Limb (tissue), 2 donors: ENCODE data around the gene ARID3C.

Experiments
- DNase-seq, 2 donors: peaks; one replicate each; pipeline ENCODE4 v3.0.0-alpha.2; 2016; ENCODE audit errors: extremely low spot score in 2 of 2

The ARID3C gene, protein sequence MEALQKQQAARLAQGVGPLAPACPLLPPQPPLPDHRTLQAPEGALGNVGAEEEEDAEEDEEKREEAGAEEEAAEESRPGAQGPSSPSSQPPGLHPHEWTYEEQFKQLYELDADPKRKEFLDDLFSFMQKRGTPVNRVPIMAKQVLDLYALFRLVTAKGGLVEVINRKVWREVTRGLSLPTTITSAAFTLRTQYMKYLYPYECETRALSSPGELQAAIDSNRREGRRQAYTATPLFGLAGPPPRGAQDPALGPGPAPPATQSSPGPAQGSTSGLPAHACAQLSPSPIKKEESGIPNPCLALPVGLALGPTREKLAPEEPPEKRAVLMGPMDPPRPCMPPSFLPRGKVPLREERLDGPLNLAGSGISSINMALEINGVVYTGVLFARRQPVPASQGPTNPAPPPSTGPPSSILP

DNA sequence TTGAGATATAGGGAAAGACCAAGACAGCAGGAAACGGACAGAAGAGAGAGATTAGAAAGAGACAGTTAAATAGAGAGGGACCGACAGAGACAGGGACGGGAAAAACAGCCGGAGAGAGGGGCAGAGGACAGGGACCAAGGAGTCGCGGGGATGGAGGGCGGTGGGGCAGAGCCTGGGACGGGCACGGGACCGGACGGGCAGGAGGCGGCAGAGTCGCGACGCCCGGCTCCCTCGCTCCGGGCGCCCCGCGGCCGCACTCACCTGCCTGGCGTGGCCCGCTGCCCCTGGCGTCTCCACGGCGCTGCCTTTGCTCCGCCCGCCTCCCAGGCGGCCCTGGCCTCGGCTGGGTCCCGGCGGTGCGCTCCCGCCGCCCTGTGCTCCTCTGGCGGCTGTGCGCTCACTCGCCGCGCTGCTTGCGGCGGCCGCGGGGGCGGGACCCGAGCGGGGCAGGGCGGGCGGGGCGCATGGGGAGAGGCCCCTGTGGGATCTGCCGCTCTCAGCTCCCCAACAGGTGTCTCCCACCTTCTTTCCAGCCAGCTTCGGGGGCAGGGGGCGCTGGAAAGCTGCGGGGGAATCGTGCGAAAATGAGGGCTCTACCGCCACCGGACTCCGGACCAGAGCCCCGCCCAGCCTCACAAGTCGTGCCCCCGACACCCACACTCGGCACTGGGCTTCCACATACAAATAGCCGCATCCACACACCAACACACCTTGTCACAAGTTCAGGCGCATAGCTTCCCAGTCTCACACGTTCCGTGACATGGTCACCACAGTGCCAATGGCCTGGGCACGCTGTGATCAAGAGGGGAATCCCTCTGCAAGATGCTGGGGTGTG is at the start of gene ARID3C:
TSS of gene ARID3C (minus strand) at position 411 of the 835 bp plus-strand sequence. CDS start 1,052 bp downstream, outside the sequence.
- no peak for DNase-seq

DNA sequence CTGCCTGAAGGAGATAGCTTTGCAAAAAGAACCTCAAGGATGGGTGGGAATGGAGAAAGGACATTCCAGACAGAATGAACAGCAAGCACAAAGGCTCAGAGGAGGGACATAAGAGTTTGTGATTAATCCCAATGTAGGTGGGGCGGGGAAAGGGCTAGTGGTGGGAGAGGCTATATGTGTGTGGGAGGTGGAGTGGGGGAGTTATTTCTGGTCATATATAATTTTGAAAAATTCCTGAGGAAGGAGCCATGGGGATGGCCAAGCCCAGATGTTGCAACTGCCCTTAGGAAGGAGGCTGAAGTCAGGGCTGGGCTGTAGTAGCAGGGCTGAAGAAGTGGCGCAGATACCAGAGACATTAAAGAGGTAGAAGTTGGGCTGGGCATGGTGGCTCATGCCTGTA is 47.0 kb upstream of the ARID3C start:
- no peak for DNase-seq

DNA sequence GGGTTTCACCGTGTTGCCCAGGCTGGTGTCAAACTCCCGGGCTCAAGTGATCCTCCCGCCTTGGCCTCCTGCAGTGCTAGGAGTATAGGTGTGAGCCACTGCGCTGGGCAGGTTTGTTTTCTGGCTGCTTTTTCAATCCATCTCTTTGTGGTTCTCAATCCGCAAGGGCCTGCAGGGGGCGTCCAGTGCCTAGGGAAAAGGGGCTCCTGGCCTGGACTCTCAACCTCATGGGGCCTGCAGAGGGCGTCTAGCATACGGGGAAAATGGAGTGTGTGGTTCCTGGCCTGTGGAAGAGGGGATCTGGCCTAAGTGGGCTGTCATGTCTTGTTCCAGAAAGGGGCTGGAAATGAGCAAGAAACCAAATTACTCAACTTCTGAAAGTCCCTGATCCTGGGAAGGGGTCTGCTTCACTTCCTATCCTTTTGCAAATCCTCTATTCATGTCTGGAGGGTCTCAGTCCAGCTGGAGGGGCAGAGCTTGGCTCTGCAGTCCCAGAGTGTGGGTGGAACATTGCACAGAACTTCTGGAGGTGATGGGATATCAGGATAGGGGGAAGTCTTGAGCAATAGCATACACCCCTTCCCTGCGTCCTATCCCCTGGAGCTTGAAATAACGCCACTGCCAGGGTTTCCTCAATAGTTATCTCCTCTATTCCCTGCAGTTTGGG is 46.3 kb upstream of the ARID3C start:
- DNase-seq = peak in 1 of 2 donors; percentile 72

DNA sequence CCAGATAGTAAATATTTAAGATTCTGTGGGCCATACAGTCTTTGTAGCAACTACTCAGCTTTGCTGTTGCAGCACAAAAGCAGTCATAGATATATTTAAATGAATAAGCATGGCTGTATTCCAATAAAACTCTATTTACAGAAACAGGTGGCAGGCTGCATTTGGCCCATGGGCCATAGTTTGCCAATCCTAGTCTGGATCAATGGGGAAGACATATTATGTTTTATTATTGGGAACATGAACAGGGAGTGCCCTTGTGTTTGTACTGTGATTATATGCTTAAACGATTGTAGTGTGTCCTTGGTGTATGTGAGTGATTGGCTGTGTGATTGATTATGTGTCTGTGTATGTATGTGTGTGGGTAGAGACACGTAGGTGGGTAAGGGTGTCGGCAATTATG is 45.6 kb upstream of the ARID3C start:
- DNase-seq = no peak

DNA sequence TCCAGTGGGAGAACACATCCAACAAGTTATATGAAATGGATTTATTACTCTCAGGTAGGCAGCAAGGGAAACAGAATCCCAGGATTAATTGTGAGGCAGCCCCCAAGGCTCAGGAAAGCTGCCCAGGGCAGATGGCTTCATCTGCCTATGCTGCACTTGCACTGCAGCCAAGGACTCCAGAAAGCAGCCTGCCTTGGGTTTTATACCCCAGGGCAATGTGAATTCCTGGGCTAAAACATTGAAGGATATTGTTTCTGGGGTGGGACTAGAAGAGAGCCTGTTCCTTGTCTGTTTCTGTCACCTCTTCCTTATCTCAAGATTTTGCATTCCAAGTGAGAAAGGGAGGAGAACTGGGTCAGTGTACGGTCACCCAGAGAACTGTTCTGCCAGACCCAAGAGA is 42.4 kb upstream of the ARID3C start:
- DNase-seq = no peak

DNA sequence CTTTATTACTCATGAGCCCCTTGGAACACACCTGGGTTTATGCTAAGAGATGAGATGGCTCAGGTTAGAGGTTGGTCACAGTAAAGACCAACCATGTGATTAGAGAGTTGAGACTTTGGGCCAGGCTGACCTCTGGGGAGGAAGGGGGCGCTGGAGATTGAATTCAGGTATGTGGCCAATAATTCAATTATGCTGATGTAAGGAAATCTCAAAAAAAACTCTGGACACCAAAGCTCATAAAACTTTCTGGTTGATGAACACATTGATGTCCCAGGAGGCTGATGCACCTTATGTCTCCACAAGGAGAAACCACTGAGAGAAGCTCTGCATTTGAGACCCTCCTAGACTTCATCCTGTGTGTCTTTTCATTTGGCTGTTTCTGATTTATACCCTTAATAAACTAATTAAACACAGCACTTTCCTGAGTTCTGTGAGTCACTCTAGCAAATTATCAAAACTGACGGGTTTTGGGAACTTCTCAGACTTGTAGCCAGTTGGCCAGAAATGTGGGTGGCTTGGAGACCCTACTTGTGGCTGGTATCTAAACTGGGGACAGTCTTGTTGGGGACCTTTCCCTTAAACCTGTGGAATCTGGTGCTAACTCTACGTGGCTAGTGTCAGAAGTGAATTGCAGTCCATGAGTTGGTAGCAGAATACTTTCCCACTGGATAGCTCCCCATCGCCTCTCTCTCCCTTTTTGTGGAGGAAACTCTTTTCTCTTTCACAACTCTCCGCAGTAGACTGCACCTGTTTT is 41.1 kb upstream of the ARID3C start:
- DNase-seq = no peak

DNA sequence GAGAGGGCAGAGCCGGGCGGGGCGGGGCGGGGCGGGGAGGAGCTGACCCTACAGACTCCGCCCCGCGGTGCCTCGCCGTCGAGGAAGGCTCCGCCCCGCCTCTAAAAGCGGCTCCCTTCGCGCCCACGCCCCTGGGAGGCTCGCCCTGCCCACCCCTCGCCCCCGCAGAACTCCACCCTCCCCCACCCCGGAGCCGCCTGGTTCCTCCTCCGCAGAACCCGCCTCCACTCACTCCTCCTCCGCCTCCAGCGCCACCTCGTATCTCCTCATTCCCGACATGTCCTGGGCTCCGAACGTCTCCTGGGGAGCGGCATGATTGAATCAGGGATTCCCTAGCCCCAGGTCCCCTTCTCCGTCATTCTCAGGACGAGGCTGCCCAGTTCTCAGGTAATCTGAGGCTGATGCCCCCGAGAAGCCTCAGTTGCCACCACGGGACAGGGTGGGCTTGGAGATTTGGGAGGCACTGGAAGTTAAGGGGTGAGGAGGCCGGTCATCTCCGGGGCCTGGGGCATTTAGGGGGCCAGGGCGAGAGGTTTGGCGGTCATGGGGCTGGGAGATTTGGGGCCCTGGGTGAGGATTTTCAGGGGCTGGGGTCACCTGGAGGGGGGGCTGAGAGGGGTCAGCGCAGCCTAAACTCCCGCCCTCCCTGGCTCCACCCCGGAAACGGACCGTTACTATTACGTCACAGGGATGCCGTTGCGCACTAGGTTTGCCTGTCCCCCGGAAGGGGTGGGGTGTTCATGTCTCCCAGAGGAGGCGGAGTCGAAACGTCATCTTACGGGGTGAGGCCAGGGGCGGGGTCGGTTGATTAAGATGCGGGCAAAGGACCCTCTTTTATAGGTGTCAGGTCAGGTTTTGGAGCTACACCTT is 36.8 kb upstream of the ARID3C start:
- DNase-seq = peak; percentile 94 to 95

DNA sequence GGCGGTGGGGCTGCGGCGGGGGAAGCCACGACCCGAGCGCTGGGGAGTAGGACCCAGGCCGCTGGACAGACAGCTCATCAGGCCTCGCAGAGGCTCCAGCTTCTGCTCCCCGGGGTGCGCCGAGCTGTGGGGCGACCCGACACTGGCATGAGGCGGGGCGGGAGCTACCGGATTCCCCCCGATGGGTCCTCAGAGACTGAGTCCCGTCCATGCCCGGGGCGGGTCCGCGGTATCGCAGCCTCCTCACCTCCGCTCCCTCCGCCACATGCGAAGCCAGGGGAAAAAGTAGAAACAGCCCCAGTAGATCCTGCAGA is 36.2 kb upstream of the ARID3C start:
- DNase-seq = no peak

DNA sequence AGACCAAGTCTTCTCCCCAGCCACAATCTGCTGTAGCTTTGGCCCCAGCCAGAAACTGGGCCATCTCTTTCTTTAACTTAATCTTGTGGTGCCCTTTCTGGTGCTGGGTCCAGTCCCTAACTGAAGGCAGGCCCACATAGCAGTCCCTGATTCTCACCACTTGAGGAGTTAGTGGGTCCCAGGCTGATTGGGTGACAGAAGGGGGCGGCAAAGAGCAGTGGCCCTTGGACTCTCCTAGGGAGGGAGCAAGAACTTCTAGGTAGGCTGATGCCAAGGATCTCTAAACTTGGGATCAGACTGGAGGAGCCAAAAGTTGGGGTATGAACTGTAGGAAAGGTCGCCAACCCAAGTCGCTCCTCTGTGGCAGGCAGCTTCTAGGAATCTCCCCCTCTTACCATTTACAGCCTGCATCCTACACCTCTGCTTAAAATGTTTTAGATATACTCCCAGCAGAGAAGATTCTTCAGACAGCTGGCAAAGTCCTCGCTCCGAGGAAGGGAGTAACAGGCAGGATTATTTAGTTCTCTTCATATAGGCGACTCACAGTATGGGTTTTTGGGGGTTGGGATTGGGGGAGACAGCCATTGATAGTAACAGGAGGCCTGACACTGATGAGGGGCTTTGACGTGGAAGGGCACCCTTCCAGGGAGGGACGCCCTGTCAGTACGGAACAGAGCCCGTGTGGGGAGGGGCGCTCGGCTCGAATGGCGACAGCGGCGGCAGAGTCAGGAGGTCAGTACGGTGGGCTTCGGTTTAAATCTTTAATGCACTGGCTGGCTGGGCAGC is 35.6 kb upstream of the ARID3C start:
- DNase-seq = peak; percentile 65 to 83

DNA sequence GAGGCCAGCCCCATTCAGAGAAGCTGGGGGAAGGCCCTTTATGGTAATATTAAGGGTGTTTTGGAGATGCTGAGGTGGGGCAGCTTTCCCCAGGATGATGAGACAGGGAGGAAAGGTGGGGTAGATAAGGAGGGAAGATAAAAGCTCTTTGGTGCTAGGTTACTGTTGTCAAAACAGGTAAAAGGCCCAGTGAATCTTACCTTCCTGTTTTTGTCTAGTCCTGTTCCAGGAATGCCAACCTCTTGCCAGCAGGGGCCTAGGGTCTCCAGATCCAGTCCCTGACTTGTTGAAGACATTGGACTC is 34.4 kb upstream of the ARID3C start:
- no peak for DNase-seq

DNA sequence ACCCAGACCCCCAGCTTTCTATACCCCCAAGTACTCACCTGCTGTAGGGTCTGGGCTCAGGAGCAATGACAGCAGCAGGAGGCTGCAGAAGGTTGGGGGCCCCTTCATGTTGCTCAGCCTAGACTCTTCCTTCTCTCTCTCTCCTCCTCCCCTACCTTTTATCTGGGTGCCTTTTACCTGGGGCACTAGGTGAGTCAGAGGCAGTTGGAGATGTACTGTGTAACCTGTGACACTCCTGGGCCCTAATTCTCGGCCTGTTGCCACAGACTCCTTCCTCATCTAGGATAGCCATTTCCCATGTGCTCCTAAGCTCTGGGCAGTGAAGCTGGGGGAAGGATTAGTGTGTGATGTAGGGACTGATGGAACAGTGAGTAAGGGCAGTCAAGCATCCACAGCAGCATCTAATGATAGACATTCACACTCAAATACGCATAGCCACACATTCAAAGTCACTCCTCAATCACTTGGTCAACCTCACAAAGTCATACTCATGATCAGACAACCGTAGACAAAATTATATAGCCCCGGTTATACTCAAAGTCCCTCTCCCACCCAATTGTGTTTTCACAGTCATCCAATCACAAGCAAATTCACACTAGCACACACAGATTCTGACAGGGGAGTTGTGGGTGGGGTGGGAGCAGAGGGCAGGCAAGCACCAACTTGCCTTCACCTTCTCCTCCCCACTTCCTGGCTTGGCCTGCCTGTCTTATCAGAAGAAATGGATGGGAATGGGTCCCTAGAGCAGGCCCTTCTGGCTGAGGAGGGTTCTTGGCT is 33.8 kb upstream of the ARID3C start, which contains the start of gene CCL27:
TSS of gene CCL27 (minus strand) at position 132 of the 777 bp plus-strand sequence. CDS start at position 108, 24 bp downstream.
- no peak for DNase-seq

DNA sequence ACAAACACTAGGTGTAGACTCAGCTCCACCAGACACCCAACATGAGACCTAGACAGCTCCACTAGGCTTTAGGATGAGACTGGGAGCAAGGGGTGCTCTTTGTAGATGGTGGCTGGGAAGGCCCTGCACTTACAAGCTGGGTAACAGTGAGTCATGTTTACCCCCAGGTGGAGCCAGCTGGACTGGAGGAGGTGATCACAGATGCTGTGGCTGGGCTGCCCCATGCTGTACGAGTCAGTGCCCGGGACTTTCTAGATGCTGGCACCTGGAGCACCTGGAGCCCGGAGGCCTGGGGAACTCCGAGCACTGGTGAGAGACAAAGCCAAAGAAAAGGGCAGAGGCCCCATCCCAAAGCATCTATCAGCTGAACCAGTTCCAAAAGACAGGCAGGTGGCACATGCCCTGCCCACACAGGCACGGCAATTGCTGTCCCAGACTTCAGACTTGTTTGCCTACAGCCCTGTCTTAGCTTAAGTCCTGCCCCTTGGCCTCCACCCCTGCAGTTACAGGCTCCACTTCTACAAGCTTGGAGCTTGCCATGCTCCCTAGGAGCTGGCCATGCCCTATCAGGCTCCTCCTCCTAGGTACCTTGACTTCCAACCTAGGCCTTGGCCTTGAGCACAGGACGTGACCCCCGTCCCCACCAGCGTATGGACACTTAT is 30.9 kb upstream of the ARID3C start:
- no peak for DNase-seq

DNA sequence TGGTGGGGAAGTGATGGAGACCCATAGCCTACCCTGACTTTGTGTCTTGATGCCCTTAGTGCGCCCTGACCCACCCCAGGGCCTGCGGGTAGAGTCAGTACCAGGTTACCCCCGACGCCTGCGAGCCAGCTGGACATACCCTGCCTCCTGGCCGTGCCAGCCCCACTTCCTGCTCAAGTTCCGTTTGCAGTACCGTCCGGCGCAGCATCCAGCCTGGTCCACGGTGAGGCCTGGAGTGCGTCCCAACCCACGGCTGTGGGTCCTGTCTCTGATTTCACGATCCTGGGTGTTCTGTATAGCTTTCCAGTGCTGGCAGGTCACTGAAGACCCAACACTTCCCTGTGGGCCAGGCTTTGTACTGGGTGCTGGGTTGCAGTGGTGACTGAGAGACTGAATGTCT is 29.6 kb upstream of the ARID3C start:
- DNase-seq = no peak

DNA sequence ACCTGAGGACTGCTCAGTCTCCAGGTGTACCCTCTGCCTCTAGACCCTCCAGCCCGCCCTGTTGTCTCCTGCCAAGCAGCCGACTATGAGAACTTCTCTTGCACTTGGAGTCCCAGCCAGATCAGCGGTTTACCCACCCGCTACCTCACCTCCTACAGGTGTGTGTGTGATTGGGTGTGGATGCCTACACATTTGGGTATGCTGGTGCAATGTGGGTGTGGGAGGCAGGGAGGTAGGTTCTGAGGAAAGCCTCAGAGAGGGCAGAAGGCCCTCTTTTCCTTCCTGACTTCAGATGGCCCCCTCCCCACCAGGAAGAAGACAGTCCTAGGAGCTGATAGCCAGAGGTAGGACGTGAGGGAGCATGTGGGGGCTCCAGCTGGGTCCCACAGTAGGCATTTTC is 28.1 kb upstream of the ARID3C start:
- DNase-seq = no peak

DNA sequence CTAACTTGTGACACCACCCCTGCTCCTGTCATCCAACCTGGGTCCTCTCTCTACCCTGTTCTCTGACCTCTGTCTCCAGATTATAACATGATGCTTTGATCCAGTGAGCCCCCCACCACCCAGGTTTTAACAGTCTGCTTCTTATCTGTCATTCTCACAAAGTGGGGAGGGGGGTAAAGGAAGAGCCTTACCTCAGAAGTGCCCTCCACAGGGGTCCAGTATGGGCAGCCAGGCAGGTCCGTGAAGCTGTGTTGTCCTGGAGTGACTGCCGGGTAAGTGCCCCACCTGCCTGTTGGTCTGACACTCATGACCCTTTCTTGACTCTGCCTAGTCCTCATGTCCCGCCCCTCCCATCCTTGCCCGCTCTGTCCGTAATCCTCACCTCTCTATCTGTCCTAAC is 26.5 kb upstream of the ARID3C start:
- DNase-seq = no peak

DNA sequence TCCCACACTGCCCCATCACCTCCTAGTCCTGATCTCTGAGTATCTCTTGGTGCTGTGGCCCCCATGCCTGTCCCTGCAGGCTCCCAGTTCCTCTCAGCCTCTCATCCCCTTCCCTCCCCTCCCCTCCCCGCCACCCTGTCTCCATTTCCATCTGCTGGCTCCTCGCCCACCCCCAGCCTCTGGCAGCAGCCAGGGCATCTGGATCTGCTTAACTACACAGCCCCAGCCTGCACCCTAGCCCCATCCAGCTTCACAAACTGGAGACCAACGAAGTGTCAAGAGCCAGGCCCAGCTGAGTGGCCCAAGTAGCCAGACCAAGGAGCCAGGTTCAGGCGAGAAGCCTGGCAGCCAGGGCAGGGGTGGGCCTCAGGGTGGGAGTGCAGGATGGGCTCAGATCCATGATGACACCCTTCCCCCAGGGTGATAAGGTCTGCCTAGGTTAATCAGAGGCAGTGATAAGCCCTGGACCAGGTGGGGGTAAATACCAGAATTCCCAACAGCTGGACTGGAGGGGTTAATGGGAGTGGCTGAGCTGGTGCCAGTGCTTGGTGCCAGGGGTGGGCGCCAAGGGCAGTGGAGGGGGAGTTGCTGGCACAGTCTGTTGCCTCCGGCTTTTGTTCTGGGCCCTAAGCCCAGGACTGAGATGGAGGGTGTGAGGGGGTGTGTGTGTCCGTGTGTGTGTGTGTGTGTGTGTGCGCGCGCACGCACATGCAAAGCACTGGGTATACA is 25.6 kb upstream of the ARID3C start:
- peak; percentile 81 to 86 for DNase-seq

DNA sequence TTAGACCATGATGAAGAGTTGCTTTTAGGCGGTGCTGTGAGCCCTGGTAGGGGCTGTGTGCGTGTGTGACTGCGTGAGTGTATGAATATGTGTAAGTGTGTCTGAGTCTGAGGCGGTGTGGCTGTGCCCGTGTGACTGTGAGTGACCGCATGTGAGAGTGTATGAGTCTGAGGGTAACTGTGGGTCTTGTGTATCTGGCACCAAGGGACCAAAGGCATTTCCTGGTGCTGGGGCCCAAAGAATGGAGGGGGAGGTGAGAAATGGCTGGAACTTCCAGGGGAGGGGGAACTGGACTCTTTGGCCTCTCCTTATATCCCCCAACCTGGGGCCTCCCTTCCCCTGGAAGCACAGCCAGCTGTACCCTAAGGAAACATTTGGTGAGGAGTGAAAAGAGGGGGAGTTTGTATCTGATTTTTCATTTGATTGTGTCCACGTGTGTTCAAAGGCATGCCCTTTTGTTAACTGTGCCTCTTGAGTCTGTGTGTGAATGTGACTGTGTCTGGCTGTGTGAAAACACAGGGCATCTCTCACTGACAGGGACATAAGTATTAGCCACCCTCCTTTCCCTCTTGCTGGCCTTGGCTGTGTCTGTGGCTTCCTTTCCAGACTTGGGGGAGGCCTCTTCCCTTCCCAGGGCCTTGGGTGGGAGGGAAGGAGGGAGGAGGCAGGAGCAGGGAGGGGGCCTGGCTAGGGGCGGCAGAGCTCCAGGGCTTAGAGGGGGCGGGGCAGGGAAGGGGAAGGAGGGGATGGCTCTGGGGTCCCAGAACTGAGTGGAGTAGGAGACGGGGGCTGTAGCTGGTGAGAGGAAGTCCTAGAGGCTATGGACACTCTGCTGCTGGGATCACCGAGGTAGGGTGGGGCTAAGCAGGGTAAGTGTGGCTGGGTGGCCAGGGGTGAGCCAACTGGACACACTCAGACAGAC is 24.5 kb upstream of the ARID3C start:
- DNase-seq = peak; percentile 72 to 87
